PC-9 (cell line): Measurements from ENCODE around the gene MRPL40.

ENCODE experiments used
- EZH2 ChIP-seq: fragments of 200-600 bp; sonication (generic); IDR thresholded peaks from 2 replicates; pipeline ENCODE4 v1.8.0; 2017; ENCODE audit warnings: antibody characterized with exemption, low read depth
- TF ChIP-seq, protein P1 (sequence below): fragments of 200-600 bp; sonication (generic); conservative IDR thresholded peaks from 2 replicates; pipeline ENCODE4 v1.6.1; 2017; ENCODE audit warnings: mixed run types, antibody characterized with exemption, mild to moderate bottlenecking, moderate library complexity

DNA sequence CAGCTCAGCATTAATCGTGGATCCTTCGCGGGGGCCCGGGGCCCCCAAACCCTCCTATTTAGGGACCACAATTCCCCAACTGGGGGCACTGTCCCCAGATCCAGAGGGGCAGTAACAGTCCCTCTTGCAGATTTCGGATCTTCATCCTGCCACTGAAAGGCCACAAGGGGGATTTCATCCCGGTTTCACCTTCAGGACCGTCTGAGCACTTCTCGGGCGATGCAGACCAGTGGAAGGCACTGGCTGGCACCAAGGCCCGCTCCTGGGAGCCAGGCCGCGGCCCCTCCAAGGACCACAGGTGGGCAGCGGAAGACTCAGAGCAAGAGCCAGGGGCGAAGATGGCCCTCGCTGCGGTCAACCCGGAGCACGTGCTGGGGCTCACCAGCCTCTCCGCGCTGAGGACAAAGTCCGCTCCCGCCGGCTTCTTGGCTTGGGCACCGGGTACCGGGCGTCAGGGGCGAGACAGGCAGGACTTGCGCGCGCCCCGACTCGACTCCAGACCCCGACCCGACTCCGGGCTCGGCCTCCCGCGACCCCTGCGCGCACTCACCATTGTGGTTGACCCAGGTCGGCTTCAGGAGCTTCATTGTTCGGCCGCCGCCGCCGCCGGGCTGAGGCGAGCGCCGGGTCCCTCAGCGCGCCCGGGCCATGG lies 1.3 kb upstream of the MRPL40 start:
- TF ChIP-seq, protein P1, sequence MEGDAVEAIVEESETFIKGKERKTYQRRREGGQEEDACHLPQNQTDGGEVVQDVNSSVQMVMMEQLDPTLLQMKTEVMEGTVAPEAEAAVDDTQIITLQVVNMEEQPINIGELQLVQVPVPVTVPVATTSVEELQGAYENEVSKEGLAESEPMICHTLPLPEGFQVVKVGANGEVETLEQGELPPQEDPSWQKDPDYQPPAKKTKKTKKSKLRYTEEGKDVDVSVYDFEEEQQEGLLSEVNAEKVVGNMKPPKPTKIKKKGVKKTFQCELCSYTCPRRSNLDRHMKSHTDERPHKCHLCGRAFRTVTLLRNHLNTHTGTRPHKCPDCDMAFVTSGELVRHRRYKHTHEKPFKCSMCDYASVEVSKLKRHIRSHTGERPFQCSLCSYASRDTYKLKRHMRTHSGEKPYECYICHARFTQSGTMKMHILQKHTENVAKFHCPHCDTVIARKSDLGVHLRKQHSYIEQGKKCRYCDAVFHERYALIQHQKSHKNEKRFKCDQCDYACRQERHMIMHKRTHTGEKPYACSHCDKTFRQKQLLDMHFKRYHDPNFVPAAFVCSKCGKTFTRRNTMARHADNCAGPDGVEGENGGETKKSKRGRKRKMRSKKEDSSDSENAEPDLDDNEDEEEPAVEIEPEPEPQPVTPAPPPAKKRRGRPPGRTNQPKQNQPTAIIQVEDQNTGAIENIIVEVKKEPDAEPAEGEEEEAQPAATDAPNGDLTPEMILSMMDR, result no peak
- no peak for TF ChIP-seq EZH2
